DMS114 treated with DMSO at 0.1 percent for 48 hours (cell line): ENCODE results near the gene TPSG1.
"Not testable (repeated sequence)": the region's sequence is repeated elsewhere in the genome, so short reads cannot be mapped to it uniquely, and the experiment has no call there.

Experiments used
- DNase-seq: peaks from one replicate; lab custom pipeline; 2025; ENCODE audit not compliant: unreplicated experiment; lab: John Stamatoyannopoulos, UW

TPSG1 gene

GRCh38 chr16:1198671-1199346, 26.3 kb downstream of the TPSG1 start:
- not testable (repeated sequence) for DNase-seq

GRCh38 chr16:1198194-1198593, 26.9 kb downstream of the TPSG1 start:
- no peak for DNase-seq

GRCh38 chr16:1197237-1197866, 27.7 kb downstream of the TPSG1 start:
- DNase-seq: no peak

- DNase-seq: no peak
Observed at GRCh38 chr16:1196494-1196893, 28.6 kb downstream of the TPSG1 start.

- no peak for DNase-seq
Observed at GRCh38 chr16:1195393-1195666, 29.7 kb downstream of the TPSG1 start.

- DNase-seq: no peak
Observed at GRCh38 chr16:1194665-1195392, 30.2 kb downstream of the TPSG1 start.

- DNase-seq: no peak
Observed at GRCh38 chr16:1193825-1194581, 31.1 kb downstream of the TPSG1 start.

GRCh38 chr16:1193143-1193824, 31.8 kb downstream of the TPSG1 start:
- no peak for DNase-seq

- no peak for DNase-seq
Observed at GRCh38 chr16:1192384-1193073, 32.5 kb downstream of the TPSG1 start.

- DNase-seq: not testable (repeated sequence)
Observed at GRCh38 chr16:1190789-1191188, 34.3 kb downstream of the TPSG1 start.

GRCh38 chr16:1189455-1189854, 35.6 kb downstream of the TPSG1 start:
- DNase-seq: no peak

GRCh38 chr16:1188432-1189189, 36.5 kb downstream of the TPSG1 start:
- DNase-seq: no peak

GRCh38 chr16:1185460-1186207, 39.4 kb downstream of the TPSG1 start:
- not testable (repeated sequence) for DNase-seq

- DNase-seq: no peak
Observed at GRCh38 chr16:1184980-1185379, 40.1 kb downstream of the TPSG1 start.

- DNase-seq: no peak
Observed at GRCh38 chr16:1184156-1184868, 40.8 kb downstream of the TPSG1 start.

GRCh38 chr16:1182950-1183907, 41.8 kb downstream of the TPSG1 start:
- DNase-seq: no peak

- no peak for DNase-seq
Observed at GRCh38 chr16:1182316-1182671, 42.8 kb downstream of the TPSG1 start.
